ENCODE measurements around the gene PLCZ1. TPM values are rescaled to one million over a fixed set of nuclear protein-coding genes. Genes with fewer than 3 reads are reported as not detected.

The PLCZ1 gene
- total RNA-seq, 3 donors from 2014 or later = not detected

Other genes with a start within 250 kb of the PLCZ1 start
- not detected for gene CAPZA3, start 107 bp upstream of the PLCZ1 start, total RNA-seq